ENCODE data around the gene MAML2. TPM values are rescaled to one million over a fixed set of nuclear protein-coding genes. Genes with fewer than 3 reads are reported as not detected.

MAML2 gene
- total and polyA plus RNA-seq, 2 of the 8 experiments (the other 6 are each of a cell fraction or from before 2014, with no cell fraction given): 3.8 to 6.6 TPM

- Histone ChIP-seq H4K91ac (replicated peaks; ENCODE audit: insufficient read length, low read length) (no peak overlapping the region), H2AK5ac (ENCODE audit: low read depth, low read length) (no peak overlapping the region), H2BK120ac (replicated peaks; ENCODE audit: low read depth, low read length) (no peak overlapping the region), H4K20me1 (replicated peaks in 1 of 2; ENCODE audit: control insufficient read depth in 1 of 2, insufficient read depth in 2 of 2, low read length in 2 of 2) (no peaks in the 10 kb centered on the region), H3K9me3 (ENCODE audit: insufficient read depth in 2 of 2, low read depth in 1 of 2, low read length in 1 of 2) (peaks cover 0 to 3% of the 10 kb centered on the region in 2 experiments; a peak in 1 of 4 replicates), H3K27me3 (replicated peaks in 1 of 4; ENCODE audit: control insufficient read depth in 3 of 4, extremely low read depth in 1 of 4, insufficient read depth in 3 of 4, low read length in 3 of 4) (no peaks in the 10 kb centered on the region), H3K79me1 (ENCODE audit: low read depth, low read length) (no peaks in the 10 kb centered on the region; the same call in 1 of the 2 replicates), H4K5ac (ENCODE audit: insufficient read length, low read depth, low read length) (no peak overlapping the region), H3K56ac (replicated peaks; ENCODE audit: insufficient read length, low read depth, low read length) (no peak overlapping the region), H2AFZ (ENCODE audit: low read length) (no peak overlapping the region), H3K79me2 (ENCODE audit: control insufficient read depth in 1 of 2, insufficient read depth in 2 of 2, low read length in 2 of 2) (no peaks in the 10 kb centered on the region), H2BK5ac (ENCODE audit: low read depth, low read length) (no peak overlapping the region), H2BK12ac (ENCODE audit: low read depth, low read length) (no peak overlapping the region), H4K8ac (ENCODE audit: extremely low read depth, insufficient read depth, low read length) (no peak overlapping the region), H3K4me1 (replicated peaks in 1 of 4; ENCODE audit: control insufficient read depth in 3 of 4, insufficient read depth in 4 of 4, low read length in 3 of 4) (peaks cover 0 to 10% (median 4%) of the 10 kb centered on the region in 4 experiments; a peak in 2 of 7 replicates), H3K9ac (replicated peaks in 1 of 4; ENCODE audit: extremely low read depth in 1 of 4, low read depth in 3 of 4, low read length in 3 of 4) (no peak overlapping the region), H3K4me3 (ENCODE audit: extremely low read depth in 1 of 4, insufficient read depth in 2 of 4, low read depth in 3 of 4, low read length in 4 of 4) (no peak overlapping the region), H3K36me3 (ENCODE audit: control insufficient read depth in 2 of 4, insufficient read depth in 4 of 4, low read length in 3 of 4) (no peaks in the 10 kb centered on the region), H3K4ac (replicated peaks; ENCODE audit: insufficient read length, low read depth, low read length) (no peak overlapping the region), H3K27ac (ENCODE audit: low read depth, low read length) (no peak overlapping the region), H3K23ac (ENCODE audit: insufficient read length) (no peak overlapping the region), H2BK20ac (ENCODE audit: low read length) (no peak overlapping the region), H3K4me2 (ENCODE audit: insufficient read depth in 1 of 2, low read depth in 2 of 2, low read length in 2 of 2) (no peak overlapping the region), H3K14ac (ENCODE audit: insufficient read length) (no peak overlapping the region), H3K23me2 (ENCODE audit: low read depth, low read length) (no peaks in the 10 kb centered on the region), H2BK15ac (ENCODE audit: low read length) (no peak overlapping the region), H3K18ac (ENCODE audit: extremely low read depth, low read length) (no peak overlapping the region)
- ChIA-PET POLR2A (ENCODE audit: partially characterized antibody) (no interaction called here), CTCF (ENCODE audit: partially characterized antibody) (interaction anchor here (1.0 to 1.7 kb wide), 3 partner anchors 13 to 263 kb away, joined by 3 to 5 read pairs (median 4); no protein-coding TSS in a partner anchor)
- DNase-seq (ENCODE audit: low read depth in 1 of 2, low spot score in 2 of 2) (no peak), FAIRE-seq (no peak)
- 83% methylated on average over 1 of the region's 1 CpG; no CpG with 5 or more reads in 1 of the 2 experiments for WGBS, 2 experiments (ENCODE audit: extremely low coverage in 1 of 2, insufficient coverage in 1 of 2, insufficient read length in 1 of 2, insufficient replicate concordance in 2 of 2, low coverage in 1 of 2, low lambda C conversion rate in 2 of 2, missing lambda C conversion rate in 1 of 2)
- TF ChIP-seq TAF7 (optimal IDR thresholded peaks at IDR 0.05; ENCODE audit: borderline replicate concordance, low read depth, low read length) (no peak), RBBP5 (IDR thresholded peaks at IDR 0.05; ENCODE audit: borderline replicate concordance, low read depth, low read length) (no peak), SP1 (IDR thresholded peaks at IDR 0.05; ENCODE audit: low read depth, low read length) (no peak), NANOG (IDR thresholded peaks at IDR 0.05; ENCODE audit: insufficient read depth, low read depth, low read length, poor library complexity, severe bottlenecking) (no peak), SIX5 (IDR thresholded peaks at IDR 0.05; ENCODE audit: low read depth, low read length) (no peak), CTBP2 (IDR thresholded peaks at IDR 0.05; ENCODE audit: borderline replicate concordance, insufficient read depth, insufficient read length, low read length) (no peak), RNF2 (IDR thresholded peaks at IDR 0.05; ENCODE audit: borderline replicate concordance, low read depth, low read length, missing control alignments, poor library complexity, severe bottlenecking) (no peak), PHF8 (conservative IDR thresholded peaks at IDR 0.05; ENCODE audit: low read depth, low read length) (no peak), GABPA (IDR thresholded peaks at IDR 0.05; ENCODE audit: borderline replicate concordance, insufficient read depth, low read length) (no peak), MAFK (IDR thresholded peaks at IDR 0.05; ENCODE audit: low read depth, low read length) (no peak), YY1 (IDR thresholded peaks at IDR 0.05; ENCODE audit: low read depth, low read length) (no peak), FOSL1 (IDR thresholded peaks at IDR 0.05; ENCODE audit: insufficient read depth, low read depth, low read length) (no peak), E2F6 (IDR thresholded peaks at IDR 0.05) (no peak)
Observed at GRCh38 chr11:96318399-96318798, 24.6 kb downstream of the MAML2 start.
